Esophagus (tissue), 2 donors: ENCODE results near the gene PAXX. TPM values are rescaled to one million over a fixed set of nuclear protein-coding genes. Genes with fewer than 3 reads are reported as not detected.
A peak's percentile ranks its signal among the peaks of the same experiment; 100 is the strongest.

ENCODE experiments used
- H3K27ac ChIP-seq, 2 donors: one replicate each; pipeline ENCODE4 v1.5.1; 2013; ENCODE audit warnings: low read depth in 2 of 2, mild to moderate bottlenecking in 2 of 2, inconsistent platforms in 1 of 2, low read length in 1 of 2, moderate library complexity in 1 of 2
- H3K27me3 ChIP-seq, 2 donors: one replicate each; pipeline ENCODE4 v1.6.1; 2013; ENCODE audit warnings: low read length in 2 of 2, control low read depth in 1 of 2, mild to moderate bottlenecking in 1 of 2; ENCODE audit not compliant: insufficient read depth in 2 of 2, control insufficient read depth in 1 of 2
- H3K36me3 ChIP-seq, 2 donors: one replicate each; pipeline ENCODE4 v1.6.1; 2013; ENCODE audit warnings: low read length in 1 of 2; ENCODE audit not compliant: control insufficient read depth in 2 of 2, insufficient read depth in 2 of 2
- H3K4me1 ChIP-seq, 2 donors: one replicate each; pipeline ENCODE4 v1.6.1; 2013; ENCODE audit warnings: low read length in 1 of 2; ENCODE audit not compliant: control insufficient read depth in 2 of 2, insufficient read depth in 2 of 2
- H3K4me3 ChIP-seq, 2 donors: one replicate each; pipeline ENCODE4 v1.5.1; 2013; ENCODE audit warnings: low read length in 2 of 2, mild to moderate bottlenecking in 2 of 2, low read depth in 1 of 2, moderate library complexity in 1 of 2
- H3K9me3 ChIP-seq, 2 donors: one replicate each; pipeline ENCODE4 v1.6.1; 2013; ENCODE audit warnings: mild to moderate bottlenecking in 2 of 2, low read depth in 1 of 2, low read length in 1 of 2, moderate library complexity in 1 of 2; ENCODE audit not compliant: control insufficient read depth in 2 of 2, insufficient read depth in 1 of 2
- WGBS, 2 donors: extraction: QIAGEN DNeasy Blood & Tissue Kit; methylation state at CpG; one replicate each; pipeline ENCODE4 v1.1.7; 2013; 5-methylcytosine and 5-hydroxymethylcytosine counted together
- polyA plus RNA-seq, 2 donors: library from polyadenylated mRNA; stranded (reverse); fragments of 200-250 nt; gene quantifications; one replicate each; pipeline ENCODE4 v1.2.3, GENCODE V29; 2013
- donor health status: healthy with polysubstance abuse.
- donor health status: Bipolar disorder and iron deficiency.

The PAXX gene
- polyA plus RNA-seq, 2 donors: 49.7 to 119 TPM

- Histone ChIP-seq H3K9me3 (peaks cover 0 to 3% of the 10 kb centered on the region in 2 donors), H3K27ac (peak overlapping the region in 1 of 2 donors; percentile 13), H3K4me1 (peaks cover 0 to 11% of the 10 kb centered on the region in 2 donors), H3K27me3 (no peaks in the 10 kb centered on the region), H3K36me3 (peaks cover 0 to 14% of the 10 kb centered on the region in 2 donors), H3K4me3 (no peak overlapping the region)
- WGBS, 2 donors: 50 to 51% methylated on average over 30 of the region's 30 CpGs
Measured at GRCh38 chr9:137021979-137022661, 29.9 kb downstream of the PAXX start.

- Histone ChIP-seq H3K27ac (no peak overlapping the region), H3K9me3 (peaks cover 0 to 3% of the 10 kb centered on the region in 2 donors), H3K4me1 (peaks cover 4 to 14% of the 10 kb centered on the region in 2 donors), H3K27me3 (no peaks in the 10 kb centered on the region), H3K36me3 (peaks cover 0 to 9% of the 10 kb centered on the region in 2 donors), H3K4me3 (no peak overlapping the region)
- 84 to 91% methylated on average over 23 of the region's 23 CpGs for WGBS, 2 donors
Measured at GRCh38 chr9:137022662-137023008, 30.4 kb downstream of the PAXX start.

- H3K27ac ChIP-seq: no peak overlapping the region
- 78 to 83% methylated on average over 4 to 7 of the region's 7 CpGs for WGBS, 2 donors
- H3K9me3 ChIP-seq: peaks cover 0 to 3% of the 10 kb centered on the region in 2 donors
- H3K4me1 ChIP-seq: peaks cover 5 to 14% of the 10 kb centered on the region in 2 donors
- H3K27me3 ChIP-seq: no peaks in the 10 kb centered on the region
- H3K4me3 ChIP-seq: no peak overlapping the region
- peaks cover 0 to 6% of the 10 kb centered on the region in 2 donors for H3K36me3 ChIP-seq
Measured at GRCh38 chr9:137023157-137023556, 30.9 kb downstream of the PAXX start.

GRCh38 chr9:137023583-137023991 is 31.4 kb downstream of the PAXX start:
- Histone ChIP-seq H3K27ac (no peak overlapping the region), H3K4me3 (no peak overlapping the region), H3K27me3 (no peaks in the 10 kb centered on the region), H3K9me3 (peaks cover 0 to 3% of the 10 kb centered on the region in 2 donors), H3K4me1 (peaks cover 7 to 14% of the 10 kb centered on the region in 2 donors), H3K36me3 (peaks cover 0 to 6% of the 10 kb centered on the region in 2 donors)
- 84 to 86% methylated on average over 15 of the region's 15 CpGs for WGBS, 2 donors

- Histone ChIP-seq H3K4me1 (peaks cover 8 to 20% of the 10 kb centered on the region in 2 donors), H3K27me3 (no peaks in the 10 kb centered on the region), H3K27ac (no peak overlapping the region), H3K4me3 (no peak overlapping the region), H3K36me3 (peaks cover 0 to 3% of the 10 kb centered on the region in 2 donors), H3K9me3 (peaks cover 0 to 3% of the 10 kb centered on the region in 2 donors)
- WGBS, 2 donors: 43 to 53% methylated on average over 20 to 21 of the region's 21 CpGs
Measured at GRCh38 chr9:137025517-137025966, 33.3 kb downstream of the PAXX start.

- peaks cover 0 to 3% of the 10 kb centered on the region in 2 donors for H3K9me3 ChIP-seq
- H3K27me3 ChIP-seq: no peaks in the 10 kb centered on the region
- peaks cover 0 to 3% of the 10 kb centered on the region in 2 donors for H3K36me3 ChIP-seq
- peaks cover 8 to 20% of the 10 kb centered on the region in 2 donors for H3K4me1 ChIP-seq
- 71 to 81% methylated on average over 2 of the region's 2 CpGs for WGBS, 2 donors
- H3K27ac ChIP-seq: no peak overlapping the region
- no peak overlapping the region for H3K4me3 ChIP-seq
Measured at GRCh38 chr9:137026384-137026783, 34.2 kb downstream of the PAXX start.

GRCh38 chr9:137026828-137027227 is 34.6 kb downstream of the PAXX start:
- 53 to 54% methylated on average over 4 of the region's 4 CpGs for WGBS, 2 donors
- H3K4me1 ChIP-seq: peaks cover 8 to 20% of the 10 kb centered on the region in 2 donors
- no peaks in the 10 kb centered on the region for H3K27me3 ChIP-seq
- peaks cover 0 to 3% of the 10 kb centered on the region in 2 donors for H3K36me3 ChIP-seq
- H3K27ac ChIP-seq: no peak overlapping the region
- H3K9me3 ChIP-seq: peaks cover 0 to 2% of the 10 kb centered on the region in 2 donors
- H3K4me3 ChIP-seq: no peak overlapping the region

GRCh38 chr9:137027369-137028262 is 35.4 kb downstream of the PAXX start, which contains the start of gene ABCA2:
Gene ABCA2 (minus strand): TSS chr9:137028237. CDS start chr9:137028140, 97 bp downstream.
- Histone ChIP-seq H3K27ac (peak within 1 kb of the TSS in 1 of 2 donors; percentile 66), H3K27me3 (no peaks in the 10 kb centered on the region), H3K36me3 (peaks cover 0 to 3% of the 10 kb centered on the region in 2 donors), H3K4me1 (peaks cover 8 to 20% of the 10 kb centered on the region in 2 donors), H3K4me3 (peak within 1 kb of the TSS; percentile 49 to 58), H3K9me3 (no peaks in the 10 kb centered on the region)
- 4% methylated on average over 56 to 95 of the region's 95 CpGs for WGBS, 2 donors

- 0 to 1% methylated on average over 69 to 98 of the region's 98 CpGs for WGBS, 2 donors
- Histone ChIP-seq H3K27ac (peak overlapping the region in 1 of 2 donors; percentile 66), H3K4me1 (peaks cover 8 to 20% of the 10 kb centered on the region in 2 donors), H3K27me3 (no peaks in the 10 kb centered on the region), H3K4me3 (peak overlapping the region; percentile 38 to 58), H3K36me3 (peaks cover 0 to 3% of the 10 kb centered on the region in 2 donors), H3K9me3 (no peaks in the 10 kb centered on the region)
Measured at GRCh38 chr9:137028263-137029057, 36.2 kb downstream of the PAXX start.
